Lower leg skin (tissue), 3 donors: ENCODE data around the gene MPL.

ENCODE experiments used
- CTCF ChIP-seq, 3 donors: fragments of 450-650 bp; IDR thresholded peaks; one replicate each; pipeline ENCODE4 v1.5.1; 2016; ENCODE audit warnings: antibody characterized with exemption in 3 of 3, mild to moderate bottlenecking in 3 of 3, moderate library complexity in 2 of 3
- POLR2A ChIP-seq, 2 donors: fragments of 450-650 bp; IDR thresholded peaks; one replicate each; pipeline ENCODE4 v1.6.1; 2016 to 2017; ENCODE audit warnings: antibody characterized with exemption in 2 of 2, mild to moderate bottlenecking in 1 of 2, moderate library complexity in 1 of 2

- TF ChIP-seq CTCF (IDR thresholded peaks at IDR 0.05) = no peak
- no peak for TF ChIP-seq POLR2A (IDR thresholded peaks at IDR 0.05)
Observed at GRCh38 chr1:43358121-43358745, 20.6 kb downstream of the MPL start.
